ENCODE data around the gene ALDH3B1. TPM values are rescaled to one million over a fixed set of nuclear protein-coding genes. Genes with fewer than 3 reads are reported as not detected.
A peak's percentile ranks its signal among the peaks of the same experiment; 100 is the strongest.

ALDH3B1 gene
- total and polyA plus RNA-seq, 9 of the 15 experiments (the other 6 are each of a cell fraction or from before 2014, with no cell fraction given) = 0.01 to 0.35 (median 0.07) TPM; not detected in 2

- TF ChIP-seq ZNF77 (CRISPR knock-in tag; IDR thresholded peaks at IDR 0.05) (no peak), POU5F1 (IDR thresholded peaks at IDR 0.05; ENCODE audit: borderline replicate concordance, low read depth, low read length, partially characterized antibody) (no peak), SP2 (IDR thresholded peaks at IDR 0.05; ENCODE audit: extremely low read depth, low read depth, low read length, poor library complexity, severe bottlenecking) (no peak), ZNF830 (CRISPR knock-in tag; IDR thresholded peaks at IDR 0.05) (no peak), JUNB (CRISPR knock-in tag; conservative IDR thresholded peaks at IDR 0.05) (0 out of 2 replicates have a peak, but pooled peaks have one; percentile 44), PML (IDR thresholded peaks at IDR 0.05; ENCODE audit: low read length) (no peak), ZNF384 (IDR thresholded peaks at IDR 0.05; ENCODE audit: low read depth, low read length) (no peak), NFE2L1 (tag; IDR thresholded peaks at IDR 0.05; ENCODE audit: borderline replicate concordance, low read depth) (no peak), ZNF507 (tag; conservative IDR thresholded peaks at IDR 0.05) (no peak), NRF1 (conservative IDR thresholded peaks at IDR 0.05 in 1 of 2, IDR thresholded peaks at IDR 0.05 in 1 of 2) (peak; percentile 53 to 64), CSDE1 (IDR thresholded peaks at IDR 0.05) (no peak), RBM39 (optimal IDR thresholded peaks at IDR 0.05; ENCODE audit: low read depth, low read length) (no peak), BRD9 (IDR thresholded peaks at IDR 0.05; ENCODE audit: low read depth, partially characterized antibody) (no peak), MTA2 (IDR thresholded peaks at IDR 0.05; ENCODE audit: low read depth) (no peak), SAFB (IDR thresholded peaks at IDR 0.05; ENCODE audit: borderline replicate concordance, low read depth, low read length) (no peak)
- TF ChIP-seq, protein P1, sequence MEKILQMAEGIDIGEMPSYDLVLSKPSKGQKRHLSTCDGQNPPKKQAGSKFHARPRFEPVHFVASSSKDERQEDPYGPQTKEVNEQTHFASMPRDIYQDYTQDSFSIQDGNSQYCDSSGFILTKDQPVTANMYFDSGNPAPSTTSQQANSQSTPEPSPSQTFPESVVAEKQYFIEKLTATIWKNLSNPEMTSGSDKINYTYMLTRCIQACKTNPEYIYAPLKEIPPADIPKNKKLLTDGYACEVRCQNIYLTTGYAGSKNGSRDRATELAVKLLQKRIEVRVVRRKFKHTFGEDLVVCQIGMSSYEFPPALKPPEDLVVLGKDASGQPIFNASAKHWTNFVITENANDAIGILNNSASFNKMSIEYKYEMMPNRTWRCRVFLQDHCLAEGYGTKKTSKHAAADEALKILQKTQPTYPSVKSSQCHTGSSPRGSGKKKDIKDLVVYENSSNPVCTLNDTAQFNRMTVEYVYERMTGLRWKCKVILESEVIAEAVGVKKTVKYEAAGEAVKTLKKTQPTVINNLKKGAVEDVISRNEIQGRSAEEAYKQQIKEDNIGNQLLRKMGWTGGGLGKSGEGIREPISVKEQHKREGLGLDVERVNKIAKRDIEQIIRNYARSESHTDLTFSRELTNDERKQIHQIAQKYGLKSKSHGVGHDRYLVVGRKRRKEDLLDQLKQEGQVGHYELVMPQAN (IDR thresholded peaks at IDR 0.05; ENCODE audit: borderline replicate concordance) = peak; percentile 83
- TF ChIP-seq, protein P2, sequence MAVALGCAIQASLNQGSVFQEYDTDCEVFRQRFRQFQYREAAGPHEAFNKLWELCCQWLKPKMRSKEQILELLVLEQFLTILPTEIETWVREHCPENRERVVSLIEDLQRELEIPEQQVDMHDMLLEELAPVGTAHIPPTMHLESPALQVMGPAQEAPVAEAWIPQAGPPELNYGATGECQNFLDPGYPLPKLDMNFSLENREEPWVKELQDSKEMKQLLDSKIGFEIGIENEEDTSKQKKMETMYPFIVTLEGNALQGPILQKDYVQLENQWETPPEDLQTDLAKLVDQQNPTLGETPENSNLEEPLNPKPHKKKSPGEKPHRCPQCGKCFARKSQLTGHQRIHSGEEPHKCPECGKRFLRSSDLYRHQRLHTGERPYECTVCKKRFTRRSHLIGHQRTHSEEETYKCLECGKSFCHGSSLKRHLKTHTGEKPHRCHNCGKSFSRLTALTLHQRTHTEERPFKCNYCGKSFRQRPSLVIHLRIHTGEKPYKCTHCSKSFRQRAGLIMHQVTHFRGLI (CRISPR knock-in tag; IDR thresholded peaks at IDR 0.05) = no peak
Observed at GRCh38 chr11:68043349-68044144, 33.4 kb downstream of the ALDH3B1 start (continued).

Data from K562 (cell line).